GM21390 (cell line): ENCODE measurements around the gene FAM227B.
"Not testable (repeated sequence)": the region's sequence is repeated elsewhere in the genome, so short reads cannot be mapped to it uniquely, and the experiment has no call there.

Source experiments
- ATAC-seq: cut with Tn5 transposase; IDR thresholded peaks from one replicate; pipeline ENCODE4 v1.9.1; 2021; ENCODE audit not compliant: unreplicated experiment

The FAM227B gene

DNA sequence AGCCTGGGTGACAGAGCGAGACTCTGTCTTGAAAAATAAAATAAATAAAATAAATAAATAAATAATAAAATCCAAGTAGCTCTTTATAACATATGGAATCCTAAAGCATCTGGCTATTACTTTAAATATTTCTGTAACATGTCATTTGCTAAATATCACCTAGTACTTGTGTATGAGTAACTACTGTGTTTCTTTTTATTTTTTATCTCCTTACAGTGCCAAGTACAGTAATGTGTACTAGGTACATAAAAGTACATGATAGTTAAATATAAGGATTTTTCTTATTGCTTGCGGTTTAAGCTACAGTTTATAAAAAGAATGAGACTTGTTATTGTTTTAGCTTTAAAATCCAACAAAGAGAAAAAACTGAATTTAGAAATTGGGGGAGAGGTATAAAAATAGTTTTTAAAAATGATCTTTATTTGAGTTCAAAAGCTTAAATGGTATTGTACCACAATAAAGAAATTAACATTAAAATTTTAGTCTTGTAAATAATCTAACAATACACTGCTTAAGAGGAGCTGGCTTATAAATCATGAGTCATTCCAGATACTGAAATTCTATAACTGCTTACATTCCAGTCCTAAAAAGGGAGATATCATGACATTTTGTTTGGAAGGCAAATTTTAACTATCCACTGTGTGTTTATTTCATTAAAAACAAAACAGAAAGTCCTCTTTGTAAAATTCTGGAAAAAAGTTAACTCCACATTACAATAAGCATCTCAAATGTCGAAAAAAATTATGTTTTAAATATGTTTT is 124.4 kb downstream of the FAM227B start:
- ATAC-seq = no peak

DNA sequence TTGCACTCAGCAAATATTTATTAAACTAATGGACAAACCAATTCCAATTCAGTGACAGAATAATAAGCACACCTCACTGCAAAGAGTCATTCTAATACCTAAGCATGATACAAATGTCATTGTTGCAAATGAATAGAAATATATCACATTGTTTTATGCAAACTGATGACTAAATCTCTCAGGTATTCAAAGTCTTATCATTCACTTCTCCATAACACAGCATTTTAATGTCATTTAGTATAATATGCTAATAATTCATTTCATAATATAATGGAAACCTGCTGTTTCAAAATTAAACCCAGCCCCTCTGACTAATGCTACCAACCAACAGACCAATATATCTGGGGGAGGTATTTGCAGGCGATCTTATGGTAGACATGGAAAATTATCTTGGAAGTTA is 125.8 kb downstream of the FAM227B start:
- ATAC-seq = no peak

DNA sequence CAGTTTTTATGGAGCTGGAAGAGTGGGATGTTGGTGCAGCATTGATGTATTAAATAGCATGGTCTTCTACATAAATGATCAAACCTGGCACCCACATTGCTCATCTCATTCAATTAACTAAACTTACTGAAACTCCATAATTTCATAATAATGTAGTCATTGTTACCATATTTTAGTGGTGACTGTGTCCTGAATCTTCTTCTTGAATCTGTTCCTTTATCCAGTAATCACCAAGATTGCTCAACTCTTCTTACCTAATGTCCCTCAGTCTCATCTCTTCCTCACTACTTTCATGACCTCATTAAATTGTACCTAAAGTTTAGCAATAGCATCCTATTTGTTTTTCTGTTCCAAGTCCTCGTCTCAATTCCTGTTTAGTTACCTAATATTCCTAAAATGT is 127.8 kb downstream of the FAM227B start:
- ATAC-seq = no peak

DNA sequence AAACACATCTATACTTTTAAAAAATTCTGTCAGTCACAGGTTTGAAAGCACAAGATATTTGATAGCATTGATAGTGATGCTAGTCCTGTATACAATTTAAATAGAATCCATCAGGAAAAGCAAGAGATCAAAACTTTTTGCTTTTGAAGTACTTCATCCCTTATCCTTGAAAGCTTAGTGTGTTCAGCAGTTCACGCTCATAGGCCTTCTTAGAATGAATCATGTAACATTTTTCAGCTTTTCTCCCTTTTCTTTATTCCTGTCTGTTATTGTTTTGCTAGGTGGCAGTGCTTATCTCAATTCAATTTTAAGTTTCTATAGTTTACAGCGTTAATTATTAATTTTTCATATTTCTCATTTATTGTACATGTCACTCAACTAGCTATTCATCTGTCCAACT is 128.5 kb downstream of the FAM227B start:
- no peak for ATAC-seq

DNA sequence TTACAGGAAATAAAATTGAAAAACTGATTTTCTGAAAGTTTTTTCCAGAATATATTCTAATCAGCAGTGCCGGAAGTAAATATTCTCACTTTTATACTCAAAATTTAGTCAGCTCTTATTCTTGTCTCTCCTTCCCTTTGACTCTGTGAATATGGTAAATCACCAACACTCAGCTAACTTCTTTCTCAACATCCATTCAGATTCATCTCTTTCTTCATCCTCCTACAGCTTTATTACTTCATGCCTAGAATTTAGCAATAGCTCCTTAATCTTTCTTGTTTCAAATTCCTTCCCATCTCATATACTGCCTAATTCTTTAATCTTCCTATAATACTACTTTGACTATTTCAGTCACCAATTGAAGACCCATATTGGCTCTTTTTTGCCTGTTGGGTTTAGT is 129.7 kb downstream of the FAM227B start:
- ATAC-seq = no peak

DNA sequence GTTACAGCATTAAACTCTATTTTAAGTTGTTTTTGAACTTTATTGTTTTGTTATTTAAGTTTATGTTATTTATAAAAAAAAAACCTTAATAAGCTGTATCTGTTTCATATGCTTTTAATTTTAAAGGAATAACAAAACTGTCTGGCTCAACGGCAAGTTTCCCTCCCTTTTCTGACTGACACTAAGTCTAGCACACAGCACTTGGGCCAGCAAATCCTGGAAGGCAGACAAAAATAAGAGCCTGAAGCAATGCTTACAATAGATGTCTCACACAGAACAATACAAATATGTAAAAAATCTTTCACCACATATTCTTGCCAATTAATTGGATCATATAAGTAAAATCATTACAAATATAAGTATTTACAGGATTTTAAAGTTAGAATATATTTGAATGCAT is 135.2 kb downstream of the FAM227B start:
- ATAC-seq = not testable (repeated sequence)

DNA sequence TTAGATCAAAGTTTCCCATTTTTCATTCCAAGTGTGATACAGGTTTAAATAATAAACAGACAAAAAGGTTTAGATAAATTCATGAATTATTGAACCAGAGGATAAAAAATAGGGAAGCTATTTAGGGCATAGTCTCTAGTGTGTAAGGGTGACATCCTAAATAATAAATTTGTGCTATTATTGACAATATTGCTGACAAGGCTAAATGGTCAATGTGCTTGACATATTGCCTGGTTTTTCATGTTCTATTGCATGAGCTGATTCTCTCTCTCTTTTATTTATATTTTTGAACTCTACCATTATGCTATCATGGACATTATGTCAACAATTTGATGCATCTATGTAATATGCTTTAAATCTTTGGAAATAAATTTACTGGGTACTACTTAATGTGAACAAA is 141.6 kb downstream of the FAM227B start:
- ATAC-seq = not testable (repeated sequence)

DNA sequence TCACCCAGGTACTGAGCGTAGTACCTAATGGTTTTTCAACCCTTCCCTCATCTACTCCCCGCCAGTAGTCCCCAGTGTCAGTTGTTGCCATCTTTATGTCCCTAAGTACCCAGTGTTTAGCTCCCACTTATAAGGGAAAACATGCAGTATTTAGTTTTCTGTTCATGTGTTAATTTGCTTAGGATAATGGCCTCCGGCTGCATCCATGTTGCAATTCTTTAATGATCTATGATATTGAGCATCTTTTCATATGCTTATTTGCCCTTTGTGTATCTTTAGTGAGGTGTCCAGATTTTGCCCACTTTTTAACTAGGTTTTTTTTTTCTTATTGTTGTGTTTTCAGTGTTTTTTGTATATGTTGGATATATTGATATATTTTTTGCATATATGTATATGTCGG is 142.6 kb downstream of the FAM227B start:
- ATAC-seq = not testable (repeated sequence)

DNA sequence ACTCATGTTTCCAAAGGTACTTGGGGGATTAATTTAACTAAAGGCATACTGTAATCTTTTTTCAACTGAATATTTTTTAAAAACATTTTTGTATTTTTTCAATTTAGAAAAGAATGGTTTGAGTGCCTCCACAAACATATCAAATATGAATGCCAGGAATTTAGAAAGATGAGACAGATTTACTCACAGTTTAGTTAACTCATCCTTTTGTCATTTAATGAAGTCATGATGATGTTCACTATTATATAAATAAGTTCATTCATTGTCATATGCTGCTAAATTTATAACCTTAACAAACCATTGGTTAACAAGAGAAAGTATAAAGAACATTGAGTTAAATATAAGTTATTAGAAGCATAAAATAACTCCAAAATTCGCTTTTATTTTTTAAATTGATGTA is 147.6 kb downstream of the FAM227B start:
- ATAC-seq = no peak

DNA sequence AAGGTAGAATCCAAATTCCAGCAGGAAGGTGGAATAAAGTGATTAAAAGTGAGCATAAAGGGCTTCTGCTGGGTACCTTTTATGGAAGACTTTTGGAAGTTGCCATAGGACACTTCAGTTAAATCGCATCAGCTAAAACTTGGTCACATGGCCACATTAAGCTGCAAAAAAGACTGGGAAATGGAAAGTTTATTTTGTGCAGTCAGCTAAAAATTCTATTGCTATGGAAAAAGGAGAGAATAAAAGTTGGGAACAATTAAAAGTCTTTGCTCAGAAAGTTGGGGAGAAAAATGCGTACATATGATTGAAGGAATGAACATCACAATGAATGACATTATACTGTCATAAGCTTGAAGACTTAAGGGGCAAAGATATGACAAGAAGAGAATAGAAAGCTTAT is 148.3 kb downstream of the FAM227B start:
- ATAC-seq = no peak

DNA sequence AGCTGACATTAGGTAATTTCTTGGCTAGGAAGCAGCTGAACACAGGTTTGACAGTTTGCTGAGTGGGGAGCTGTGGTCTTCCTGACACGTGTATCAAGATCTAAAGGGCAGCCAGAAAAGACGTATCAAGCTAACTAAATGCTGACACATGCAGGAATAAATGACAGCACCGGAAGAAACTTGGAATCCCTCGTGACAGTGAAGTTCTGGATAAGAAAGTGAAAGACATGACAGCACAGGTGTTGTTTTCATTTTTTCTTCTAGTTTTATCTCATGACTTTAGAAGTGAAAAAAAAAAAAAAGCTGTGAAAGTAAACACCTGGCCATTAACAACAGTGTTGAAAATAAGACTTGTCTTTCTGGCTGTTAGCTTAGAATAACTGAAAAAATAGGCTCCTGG is 148.9 kb downstream of the FAM227B start:
- ATAC-seq = peak; percentile 63

DNA sequence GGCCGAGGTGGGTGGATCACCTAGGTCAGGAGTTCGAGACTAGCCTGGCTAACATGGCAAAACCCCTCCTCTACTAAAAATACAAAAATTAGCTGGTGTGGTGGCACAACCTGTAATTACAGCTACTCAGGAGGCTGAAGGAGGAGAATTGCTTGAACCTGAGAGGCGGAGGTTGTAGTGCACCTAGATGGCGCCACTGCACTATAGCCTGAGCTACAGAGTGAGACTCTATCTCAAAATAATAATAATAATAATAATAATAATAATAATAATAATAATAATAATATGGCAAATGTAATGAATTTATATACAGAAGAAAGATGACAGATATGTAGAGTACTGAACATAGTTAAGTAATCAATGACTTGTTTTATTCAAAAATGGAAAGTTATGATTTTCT is 149.4 kb downstream of the FAM227B start:
- ATAC-seq = not testable (repeated sequence)

DNA sequence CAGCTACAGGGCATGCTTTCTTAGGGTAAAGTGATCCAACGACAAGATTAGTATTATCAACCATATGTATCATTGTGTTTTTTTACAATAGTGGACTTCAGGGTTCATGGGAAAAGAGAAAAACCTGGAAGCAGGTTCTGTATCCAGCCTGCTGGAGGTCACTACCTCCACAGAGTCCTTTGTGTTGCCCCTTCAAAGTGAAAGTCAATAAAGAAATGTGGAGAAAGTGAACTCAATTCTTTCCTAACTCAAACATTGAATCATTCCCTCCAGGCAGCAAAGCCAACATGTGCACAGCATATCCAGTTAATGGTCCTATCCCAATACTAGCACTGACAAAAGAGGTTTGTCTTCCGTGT is 152.2 kb downstream of the FAM227B start:
- ATAC-seq = no peak

DNA sequence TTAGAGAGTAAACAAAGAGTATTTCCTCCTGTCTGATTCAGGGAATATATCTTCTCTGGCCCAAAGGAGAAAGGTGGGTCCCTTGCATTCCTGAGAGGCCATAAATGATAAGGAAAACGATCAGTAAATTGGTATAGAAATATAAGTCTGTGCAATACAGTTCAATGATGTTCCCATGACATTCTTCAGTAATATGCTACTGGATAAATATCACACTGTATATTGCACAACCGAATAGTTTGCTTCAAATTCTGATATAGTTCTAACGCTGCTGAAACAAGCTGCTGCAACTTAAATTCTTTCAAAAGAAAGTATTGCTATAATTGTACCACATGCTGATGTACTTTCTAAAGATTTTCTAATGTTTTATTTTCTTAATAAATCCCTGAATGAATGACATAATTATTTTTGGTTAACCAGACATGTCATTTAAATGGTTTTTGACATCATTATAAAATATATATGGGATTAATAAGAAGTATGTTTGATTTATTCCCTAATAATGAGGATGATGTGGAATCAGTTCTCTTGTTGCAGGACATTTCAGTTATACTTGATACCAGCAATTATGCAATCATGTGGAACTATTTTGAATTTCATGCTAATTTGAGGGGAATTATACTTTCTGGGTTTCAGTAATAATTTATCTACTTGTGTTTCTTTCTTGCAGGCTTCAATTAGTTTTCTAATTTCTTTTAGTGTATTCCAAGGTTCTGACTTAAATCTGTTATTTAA is 152.7 kb downstream of the FAM227B start:
- no peak for ATAC-seq

DNA sequence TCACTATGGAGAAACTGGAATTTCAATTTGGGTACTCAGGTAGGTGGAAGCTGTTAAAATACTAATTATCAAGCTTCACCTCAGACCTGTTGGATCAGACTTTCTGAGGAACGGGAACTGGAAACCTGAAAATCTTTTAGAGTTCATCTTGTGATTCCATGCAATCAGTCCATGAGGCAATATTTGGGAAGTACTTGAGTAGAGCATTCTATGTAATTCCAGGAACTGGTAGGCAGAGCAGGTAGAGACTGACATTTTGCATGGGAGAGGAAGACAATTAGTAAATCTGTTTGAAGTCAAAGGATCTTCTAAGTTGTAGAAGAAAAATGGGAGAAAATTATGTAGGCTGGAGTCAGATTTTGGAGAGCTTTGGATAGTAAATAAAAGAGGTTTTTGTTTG is 154.5 kb downstream of the FAM227B start:
- ATAC-seq = no peak

DNA sequence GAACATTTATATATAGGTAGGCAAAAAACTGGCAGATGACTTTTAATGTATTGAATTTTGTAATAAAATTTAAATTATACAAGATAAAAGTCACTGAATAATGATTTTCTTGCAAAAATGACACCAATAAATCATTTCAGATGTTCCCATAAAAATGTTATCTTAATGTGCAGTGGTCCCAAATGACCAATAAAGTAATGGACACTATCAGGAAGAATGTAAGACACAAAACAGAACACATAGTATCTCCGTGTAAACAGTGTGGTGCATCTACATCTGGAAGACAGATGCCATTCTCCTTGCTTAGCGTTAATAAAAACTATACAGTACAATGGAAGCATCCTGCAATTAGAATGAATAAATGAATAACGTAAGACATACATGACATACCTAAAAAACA is 156.1 kb downstream of the FAM227B start:
- ATAC-seq = no peak

DNA sequence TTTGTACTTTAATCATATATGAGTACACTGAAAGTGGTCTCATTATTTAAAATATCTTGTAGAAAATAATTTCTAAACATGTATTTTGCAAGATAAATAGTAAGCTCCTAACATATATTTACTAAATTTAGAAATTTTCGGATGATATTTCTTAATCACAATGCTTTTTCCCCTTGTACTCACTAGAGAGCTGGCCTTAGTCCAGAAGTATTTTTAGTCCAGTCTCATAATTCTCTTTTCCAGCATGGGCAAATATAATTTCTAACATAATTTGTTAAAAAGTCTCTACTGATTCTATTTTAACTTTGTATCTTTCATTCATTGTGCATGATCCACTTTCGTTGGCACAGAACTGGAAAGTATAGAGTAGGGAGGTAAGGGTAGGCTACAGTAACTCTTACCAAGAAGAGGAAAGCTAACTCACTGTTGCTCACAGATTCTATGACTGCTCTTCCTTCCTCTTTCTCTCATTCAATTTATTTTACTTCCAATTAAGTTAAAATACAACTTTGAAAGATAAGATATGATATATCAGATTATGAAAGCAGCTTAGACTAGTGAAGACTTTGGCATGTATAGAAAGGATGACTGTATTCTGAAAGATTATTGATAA is 158.3 kb downstream of the FAM227B start:
- ATAC-seq = no peak

DNA sequence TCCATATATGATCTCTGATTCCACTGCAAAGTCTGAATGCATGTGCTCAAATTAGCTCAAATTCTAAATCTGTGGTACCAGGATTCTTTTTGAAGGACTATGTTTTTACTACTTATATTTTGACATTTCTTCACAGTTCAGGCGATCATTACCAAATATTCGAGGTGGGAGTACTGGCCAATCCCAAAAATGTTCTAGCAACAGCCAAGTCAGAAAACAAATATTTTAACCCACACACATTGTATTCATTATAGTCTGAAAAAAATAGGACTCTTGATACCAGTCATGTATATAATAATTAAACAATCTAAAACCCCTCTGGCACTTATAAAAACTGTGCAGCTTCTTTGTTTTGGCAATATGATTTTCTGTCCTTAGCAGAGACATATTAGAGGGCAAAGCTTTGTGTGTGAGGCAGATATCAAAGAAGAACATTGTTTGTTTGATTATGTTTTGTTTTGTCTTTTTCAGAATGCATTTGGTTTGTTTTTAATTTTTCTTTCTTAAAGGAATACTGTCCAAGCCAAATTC is 160.1 kb downstream of the FAM227B start:
- no peak for ATAC-seq

DNA sequence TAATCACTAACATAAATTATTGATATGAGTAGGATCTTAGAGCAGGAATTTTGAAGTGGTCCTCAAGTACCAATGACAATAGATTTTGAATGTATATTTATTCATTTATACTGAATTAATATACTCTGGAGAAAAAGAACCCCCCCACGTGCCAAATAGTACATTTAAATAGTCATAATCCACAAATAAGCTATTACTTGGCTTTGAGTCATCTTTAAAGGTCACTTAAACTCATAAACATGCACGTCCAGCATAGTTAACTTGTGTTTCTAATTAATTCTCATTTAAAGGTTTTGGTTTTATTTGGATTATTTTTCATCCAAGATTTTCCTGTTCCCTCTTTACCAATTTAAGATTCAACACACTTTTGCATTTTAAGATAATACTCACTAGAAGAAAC is 162.5 kb downstream of the FAM227B start:
- no peak for ATAC-seq

DNA sequence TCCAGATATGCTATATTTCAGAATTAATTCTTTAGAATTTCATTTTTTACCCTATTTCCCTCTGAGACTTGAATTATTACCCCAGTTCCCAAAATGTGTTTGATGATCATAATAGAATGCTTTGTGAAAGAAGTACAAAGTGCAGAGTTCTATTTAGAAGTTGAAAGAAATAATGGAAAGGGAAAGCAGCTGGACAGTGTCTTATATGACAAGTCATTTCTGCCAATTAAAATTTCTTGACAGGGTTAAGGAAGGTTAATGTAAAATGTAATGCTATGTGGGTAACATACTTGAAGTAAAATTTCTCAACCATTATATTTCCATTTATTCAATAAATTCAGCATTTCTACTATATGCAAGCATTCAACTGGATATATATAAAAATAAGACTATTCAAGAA is 164.5 kb downstream of the FAM227B start:
- no peak for ATAC-seq

DNA sequence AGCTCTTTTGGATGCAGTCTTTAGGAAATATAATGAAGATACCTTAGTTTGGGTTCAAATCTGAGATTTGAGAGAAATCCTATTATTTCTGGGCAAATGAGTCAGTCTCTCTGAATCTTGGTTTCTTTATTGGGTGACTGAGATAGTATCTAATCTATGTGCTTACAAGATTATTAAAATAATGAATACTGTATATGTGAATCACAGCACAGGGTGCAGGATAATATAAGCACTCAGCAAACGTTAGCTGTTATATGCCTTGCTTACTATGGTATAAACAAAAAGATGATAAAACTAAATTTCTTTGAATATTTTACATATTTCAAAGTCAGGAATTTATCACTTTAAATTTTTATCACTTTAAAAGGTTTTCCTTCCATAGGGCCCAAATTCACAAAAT is 168.0 kb downstream of the FAM227B start:
- no peak for ATAC-seq

DNA sequence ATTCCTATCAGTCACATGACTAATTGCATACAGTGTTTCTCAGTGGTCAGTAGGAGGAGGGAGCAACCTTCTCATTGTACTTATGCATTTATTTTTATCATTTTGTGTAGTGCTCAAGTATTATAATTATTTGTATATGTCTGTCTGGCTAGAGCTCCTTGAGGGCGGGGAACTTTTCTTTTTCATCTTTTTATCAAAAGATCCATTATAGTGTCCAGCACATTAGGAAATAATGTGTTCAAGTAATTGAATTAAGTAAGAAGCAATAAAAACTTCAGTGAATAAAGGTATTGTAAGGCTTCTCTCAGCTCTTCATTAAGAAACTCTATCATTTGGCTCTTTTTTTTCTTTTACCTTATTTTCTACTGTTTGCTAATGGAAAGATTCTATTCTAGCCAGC is 178.8 kb downstream of the FAM227B start:
- no peak for ATAC-seq
